Naive B cell (primary cell): ENCODE measurements around the gene NUDT2. TPM values are rescaled to one million over a fixed set of nuclear protein-coding genes. Genes with fewer than 3 reads are reported as not detected.
"Not testable (repeated sequence)": the region's sequence is repeated elsewhere in the genome, so short reads cannot be mapped to it uniquely, and the experiment has no call there.

ENCODE experiments used
- ATAC-seq, 2 donors: fragments of 150-1000 bp; cut with Tn5 transposase; 2 replicates each; pipeline ENCODE4 v1.10.0; 2021; ENCODE audit warnings: low read depth in 2 of 2, mild to moderate bottlenecking in 2 of 2, moderate library complexity in 2 of 2
- DNase-seq: peaks from one replicate; pipeline ENCODE4 v3.0.0; 2022
- H3K27ac Mint-ChIP-seq, 6 donors: one replicate each; pipeline ENCODE4 v1.8.0; 2020 to 2022; ENCODE audit warnings: mild to moderate bottlenecking in 6 of 6, mixed read lengths in 6 of 6, moderate library complexity in 5 of 6, inconsistent platforms in 2 of 6
- H3K27me3 Mint-ChIP-seq, 3 donors: one replicate each; pipeline ENCODE4 v1.8.0; 2021 to 2022; ENCODE audit warnings: mixed read lengths in 3 of 3, mild to moderate bottlenecking in 1 of 3
- H3K36me3 Mint-ChIP-seq, 2 donors: one replicate each; pipeline ENCODE4 v1.8.0; 2020 to 2022; ENCODE audit warnings: mixed read lengths in 2 of 2, inconsistent platforms in 1 of 2, mild to moderate bottlenecking in 1 of 2
- H3K4me1 Mint-ChIP-seq, 3 donors: one replicate each; pipeline ENCODE4 v1.8.0; 2020 to 2022; ENCODE audit warnings: mixed read lengths in 3 of 3, inconsistent platforms in 1 of 3, mild to moderate bottlenecking in 1 of 3, moderate library complexity in 1 of 3
- H3K4me3 Mint-ChIP-seq, 8 donors: one replicate each; pipeline ENCODE4 v1.8.0; 2020 to 2022; ENCODE audit warnings: mild to moderate bottlenecking in 8 of 8, mixed read lengths in 8 of 8, moderate library complexity in 8 of 8, inconsistent platforms in 2 of 8
- H3K9me3 Mint-ChIP-seq, 7 donors: one replicate each; pipeline ENCODE4 v1.8.0; 2020 to 2022; ENCODE audit warnings: mixed read lengths in 7 of 7, mild to moderate bottlenecking in 5 of 7, inconsistent platforms in 2 of 7, moderate library complexity in 1 of 7
- polyA plus RNA-seq, 6 donors: library from polyadenylated mRNA; unstranded; fragments of 300-500 nt; fragmentation: Illumina TruSeq; gene quantifications; one replicate each; pipeline ENCODE4 v1.2.3, GENCODE V29; 2021; ENCODE audit warnings: low read depth in 6 of 6

Gene NUDT2
- polyA plus RNA-seq, 6 donors from 2014 or later, result 8.6 to 37.0 (median 20.0) TPM

DNA sequence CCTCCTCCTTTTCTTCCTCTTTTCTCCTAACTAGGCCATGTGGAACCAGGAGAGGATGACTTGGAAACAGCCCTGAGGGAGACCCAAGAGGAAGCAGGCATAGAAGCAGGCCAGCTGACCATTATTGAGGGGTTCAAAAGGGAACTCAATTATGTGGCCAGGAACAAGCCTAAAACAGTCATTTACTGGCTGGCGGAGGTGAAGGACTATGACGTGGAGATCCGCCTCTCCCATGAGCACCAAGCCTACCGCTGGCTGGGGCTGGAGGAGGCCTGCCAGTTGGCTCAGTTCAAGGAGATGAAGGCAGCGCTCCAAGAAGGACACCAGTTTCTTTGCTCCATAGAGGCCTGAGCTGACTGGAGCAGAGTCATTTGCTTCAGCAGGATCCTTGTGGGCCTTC lies 13.7 kb downstream of the NUDT2 start:
- Mint-ChIP-seq H3K27me3 (no peaks in the 10 kb centered on the region), H3K27ac (no peak overlapping the region), H3K36me3 (peaks cover 8% of the 10 kb centered on the region in 2 donors), H3K4me3 (no peak overlapping the region), H3K4me1 (peaks cover 0 to 5% (median 0%) of the 10 kb centered on the region in 3 donors), H3K9me3 (no peaks in the 10 kb centered on the region)
- DNase-seq, result no peak
- ATAC-seq, result no peak

DNA sequence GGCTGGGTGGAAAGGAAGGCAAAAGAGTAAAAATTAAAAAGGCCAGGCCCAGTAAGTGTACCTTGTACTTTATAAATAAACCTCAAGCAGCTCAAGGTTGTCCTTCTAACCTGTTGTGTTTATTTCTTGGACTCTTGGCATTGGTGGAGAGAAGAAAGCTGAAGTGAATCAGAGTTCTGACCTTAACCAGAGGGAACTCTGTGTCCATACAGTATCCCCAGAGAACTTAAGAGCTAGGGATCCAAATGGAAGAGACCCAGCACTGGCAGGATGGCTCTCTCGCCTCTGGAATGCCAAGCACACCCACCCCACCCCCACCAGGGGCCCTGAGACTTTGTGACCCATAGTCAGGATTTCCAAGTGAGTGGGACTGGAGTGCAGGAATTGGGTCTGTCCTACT lies 14.2 kb downstream of the NUDT2 start:
- Mint-ChIP-seq H3K9me3 (no peaks in the 10 kb centered on the region), H3K4me3 (no peak overlapping the region), H3K27me3 (no peaks in the 10 kb centered on the region), H3K36me3 (peaks cover 8% of the 10 kb centered on the region in 2 donors), H3K4me1 (peaks cover 0 to 5% (median 0%) of the 10 kb centered on the region in 3 donors), H3K27ac (no peak overlapping the region)
- DNase-seq, result no peak
- no peak for ATAC-seq

DNA sequence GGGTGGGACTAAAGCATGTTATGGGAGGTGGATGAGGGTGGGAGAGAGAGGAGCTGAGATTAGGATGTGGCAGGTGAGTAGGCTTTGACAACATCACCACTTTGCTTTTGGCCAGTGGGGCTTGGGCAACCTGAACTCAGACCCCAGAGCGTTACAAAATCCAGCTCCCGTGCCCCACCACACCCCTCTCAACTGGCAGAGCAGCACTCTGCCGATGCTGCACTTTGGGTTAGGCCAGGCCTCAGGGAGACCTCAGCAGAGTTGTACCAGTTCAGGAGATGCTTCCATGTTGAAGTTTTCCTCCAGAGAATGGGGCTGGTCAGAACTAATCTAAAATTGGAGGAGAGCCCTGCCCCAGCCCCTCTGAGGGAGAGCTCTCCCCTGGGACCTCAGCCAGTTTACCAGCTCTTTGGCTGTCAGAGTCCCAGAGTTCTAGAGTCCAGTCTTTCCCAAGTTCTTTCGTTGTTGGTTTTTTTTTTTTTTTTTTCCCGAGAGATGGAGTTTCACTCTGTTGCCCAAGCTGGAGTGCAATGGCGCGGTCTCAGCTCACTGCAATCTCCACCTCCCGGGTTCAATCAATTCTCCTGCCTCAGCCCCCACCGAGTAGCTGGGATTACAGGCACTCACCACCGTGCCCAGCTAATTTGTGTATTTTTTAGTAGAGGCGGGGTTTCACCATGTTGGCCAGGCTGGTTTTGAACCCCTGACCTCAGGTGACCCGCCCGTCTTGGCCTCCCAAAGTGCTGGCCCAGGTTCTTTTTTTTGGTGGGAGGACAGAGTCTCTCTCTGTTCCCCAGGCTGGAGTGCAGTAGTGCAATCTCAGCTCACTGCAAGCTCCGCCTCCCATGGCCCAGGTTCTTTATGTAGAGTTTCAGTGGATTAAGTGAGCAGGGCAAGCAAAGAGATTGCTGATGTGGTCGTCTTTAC lies 17.8 kb downstream of the NUDT2 start:
- H3K4me1 Mint-ChIP-seq, result peaks cover 0 to 3% (median 0%) of the 10 kb centered on the region in 3 donors
- no peak overlapping the region for H3K4me3 Mint-ChIP-seq
- ATAC-seq (no peak), DNase-seq (no peak)
- peaks cover 7 to 19% of the 10 kb centered on the region in 2 donors for H3K36me3 Mint-ChIP-seq
- peak overlapping the region in 1 of 6 donors; percentile 44 for H3K27ac Mint-ChIP-seq
- H3K27me3 Mint-ChIP-seq, result no peaks in the 10 kb centered on the region
- H3K9me3 Mint-ChIP-seq, result no peaks in the 10 kb centered on the region

DNA sequence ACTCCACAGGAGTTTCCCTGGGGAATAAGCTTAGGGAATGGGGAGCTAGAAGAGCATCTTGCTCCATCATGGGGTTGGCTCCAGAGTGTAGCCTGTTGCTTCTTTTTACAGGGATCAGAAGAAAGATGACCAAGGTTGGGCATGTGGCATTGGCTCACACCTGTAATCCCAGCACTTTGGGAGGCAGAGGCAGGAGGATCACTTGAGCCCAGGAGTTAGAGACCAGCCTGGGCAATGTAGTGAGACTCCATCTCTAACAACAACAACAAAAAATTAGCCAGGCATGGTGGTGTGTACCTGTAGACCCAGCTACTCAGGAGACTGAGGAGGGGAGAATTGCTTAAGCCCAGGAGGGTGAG lies 18.4 kb downstream of the NUDT2 start:
- H3K4me1 Mint-ChIP-seq, result peaks cover 0 to 3% (median 0%) of the 10 kb centered on the region in 3 donors
- H3K27me3 Mint-ChIP-seq, result no peaks in the 10 kb centered on the region
- H3K9me3 Mint-ChIP-seq, result no peaks in the 10 kb centered on the region
- no peak for ATAC-seq
- H3K27ac Mint-ChIP-seq, result peak overlapping the region in 1 of 6 donors; percentile 44
- H3K4me3 Mint-ChIP-seq, result no peak overlapping the region
- peaks cover 7 to 19% of the 10 kb centered on the region in 2 donors for H3K36me3 Mint-ChIP-seq
- no peak for DNase-seq

DNA sequence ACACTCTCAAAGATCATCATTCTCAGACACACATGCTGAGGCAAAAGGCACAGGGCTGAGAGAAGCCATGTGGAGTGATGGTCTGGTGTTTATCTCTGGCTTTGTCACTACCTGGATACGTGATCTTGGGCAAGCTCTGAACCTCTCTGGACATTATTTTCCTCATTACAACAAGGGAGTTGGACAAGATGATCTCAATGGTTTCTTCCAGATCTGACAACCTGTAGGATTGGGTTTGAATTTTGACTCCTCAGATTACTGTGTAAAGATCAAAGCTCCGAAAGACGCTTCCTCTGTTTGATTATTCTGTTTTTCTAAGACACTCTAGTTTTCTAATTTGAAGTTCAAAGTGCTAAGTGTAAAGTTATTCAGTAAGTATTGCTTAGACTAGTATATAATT lies 20.0 kb downstream of the NUDT2 start:
- DNase-seq (no peak), ATAC-seq (no peak)
- peaks cover 0 to under 1% (median 0%) of the 10 kb centered on the region in 7 donors for H3K9me3 Mint-ChIP-seq
- no peak overlapping the region for H3K4me3 Mint-ChIP-seq
- no peaks in the 10 kb centered on the region for H3K27me3 Mint-ChIP-seq
- H3K4me1 Mint-ChIP-seq, result peaks cover 0 to 3% (median 0%) of the 10 kb centered on the region in 3 donors
- H3K27ac Mint-ChIP-seq, result no peak overlapping the region
- peaks cover 7 to 11% of the 10 kb centered on the region in 2 donors for H3K36me3 Mint-ChIP-seq

DNA sequence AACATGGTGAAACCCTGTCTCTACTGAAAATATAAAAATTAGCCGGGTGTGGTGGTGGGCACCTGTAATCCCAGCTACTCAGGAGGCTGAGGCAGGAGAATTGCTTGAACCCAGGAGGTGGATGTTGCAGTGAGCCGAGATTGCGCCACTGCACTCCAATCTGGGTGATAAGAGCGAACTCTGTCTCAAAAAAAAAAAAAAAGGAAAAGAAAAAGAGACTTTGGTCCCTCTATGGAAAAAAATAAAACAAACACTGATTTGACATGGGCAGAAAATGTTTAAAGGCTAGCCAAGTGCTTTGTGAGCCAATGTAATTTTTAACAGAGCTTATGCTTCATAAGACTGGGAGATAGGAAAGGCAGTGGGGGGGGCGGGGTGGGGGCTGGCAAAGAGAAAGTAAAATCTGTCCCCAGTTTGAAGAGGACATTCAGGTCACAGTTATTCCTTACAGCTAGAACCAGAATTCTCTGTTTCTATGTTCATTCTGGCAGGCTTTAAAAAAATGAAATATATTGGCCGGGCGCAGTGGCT lies 22.8 kb downstream of the NUDT2 start:
- not testable (repeated sequence) for DNase-seq, H3K27me3 Mint-ChIP-seq, H3K4me3 Mint-ChIP-seq, H3K27ac Mint-ChIP-seq, ATAC-seq, H3K4me1 Mint-ChIP-seq
- peaks cover 0 to 21% (median 10%) of the 10 kb centered on the region in 7 donors for H3K9me3 Mint-ChIP-seq
- peaks cover 13 to 17% of the 10 kb centered on the region in 2 donors for H3K36me3 Mint-ChIP-seq

DNA sequence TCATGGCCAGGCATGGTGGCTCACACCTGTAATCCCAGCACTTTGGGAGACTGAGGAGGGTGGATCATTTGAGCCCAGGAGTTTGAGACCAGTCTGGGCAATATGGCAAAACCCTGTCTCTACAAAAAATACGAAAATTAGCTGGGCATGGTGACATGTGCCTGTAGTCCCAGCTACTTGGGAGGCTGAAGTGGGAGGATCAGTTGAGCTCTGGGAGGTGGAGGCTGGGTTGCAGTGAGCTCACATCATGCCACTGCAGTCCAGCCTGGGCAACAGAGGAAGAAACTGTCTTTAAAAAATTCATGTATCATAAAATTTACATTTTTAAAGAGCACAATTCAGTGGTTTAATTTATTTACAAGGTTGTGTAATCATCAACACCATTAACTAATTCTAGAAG lies 23.6 kb downstream of the NUDT2 start:
- H3K4me3 Mint-ChIP-seq, DNase-seq, H3K27me3 Mint-ChIP-seq, H3K27ac Mint-ChIP-seq, ATAC-seq, H3K4me1 Mint-ChIP-seq: not testable (repeated sequence)
- H3K36me3 Mint-ChIP-seq, result peaks cover 20 to 21% of the 10 kb centered on the region in 2 donors
- peaks cover 5 to 29% (median 10%) of the 10 kb centered on the region in 7 donors for H3K9me3 Mint-ChIP-seq

DNA sequence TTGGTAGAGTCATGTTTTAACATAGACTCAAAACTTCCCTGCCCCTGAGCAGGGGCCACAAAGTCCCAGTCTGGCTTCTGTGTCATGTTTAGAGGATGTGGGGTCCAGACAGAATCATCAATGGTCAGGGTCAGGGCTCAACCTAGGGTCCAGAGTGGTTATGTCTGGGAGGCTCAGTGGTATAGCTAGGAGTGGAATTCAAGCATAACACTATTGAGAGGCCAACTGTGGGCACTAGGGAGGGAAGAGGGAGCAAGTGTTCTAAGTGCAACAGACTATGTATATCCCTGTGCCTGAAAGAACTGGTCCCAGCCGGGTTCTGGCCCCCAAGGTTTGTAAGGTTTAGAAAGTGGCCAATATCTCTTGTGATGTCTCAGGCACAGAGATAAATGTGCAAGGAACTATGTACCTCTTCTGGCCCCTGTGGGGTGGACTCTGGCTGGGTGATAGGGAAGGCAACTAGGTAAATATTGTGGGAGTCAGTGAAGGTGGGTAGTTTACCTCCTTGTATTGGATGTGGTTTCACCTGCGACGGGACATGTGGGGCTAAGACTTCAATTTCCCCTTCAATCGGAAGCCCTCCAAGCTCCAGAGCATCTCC lies 33.3 kb downstream of the NUDT2 start:
- no peaks in the 10 kb centered on the region for H3K27me3 Mint-ChIP-seq
- H3K9me3 Mint-ChIP-seq, result peaks cover 0 to 15% (median 3%) of the 10 kb centered on the region in 7 donors
- ATAC-seq (no peak), DNase-seq (no peak)
- no peak overlapping the region for H3K4me3 Mint-ChIP-seq
- peak overlapping the region in 1 of 6 donors; percentile 15 for H3K27ac Mint-ChIP-seq
- peaks cover 11 to 18% of the 10 kb centered on the region in 2 donors for H3K36me3 Mint-ChIP-seq
- H3K4me1 Mint-ChIP-seq, result no peaks in the 10 kb centered on the region

DNA sequence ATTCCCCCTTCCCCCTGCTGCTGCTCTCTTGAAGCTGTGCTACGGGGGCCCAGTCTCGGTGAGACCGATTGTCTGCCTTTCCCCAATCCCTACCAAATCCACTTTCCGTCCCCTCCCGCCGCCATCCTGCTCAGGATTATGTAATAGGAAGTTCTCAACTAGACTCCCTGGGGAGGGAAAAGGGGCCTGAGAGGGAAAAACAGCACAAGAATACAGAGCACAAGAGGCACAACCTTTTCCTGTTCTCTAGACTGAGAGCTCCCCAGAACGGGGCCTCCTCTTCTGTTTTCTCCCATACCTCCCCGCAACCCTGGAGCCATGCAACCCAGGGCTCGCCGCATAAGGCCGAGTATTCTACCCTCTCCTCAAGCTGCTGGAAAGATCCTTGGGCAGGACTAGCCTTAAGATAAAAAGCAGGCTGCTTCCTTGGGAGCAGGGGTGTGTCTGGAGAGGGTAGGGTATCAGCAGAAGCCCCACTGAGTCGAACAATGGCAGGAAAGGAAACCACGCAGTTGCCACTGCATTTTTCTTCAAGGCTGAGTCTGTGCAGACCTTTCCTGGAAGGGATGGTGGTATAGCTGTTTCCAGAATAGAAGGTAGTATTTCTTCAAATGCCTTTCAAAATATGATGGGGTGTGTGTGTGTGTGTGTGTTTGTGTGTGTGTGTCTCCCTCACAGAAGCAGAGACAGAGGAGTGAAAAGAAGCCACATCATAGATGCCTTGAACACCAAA lies 34.4 kb downstream of the NUDT2 start:
- no peak for DNase-seq
- H3K4me1 Mint-ChIP-seq, result no peaks in the 10 kb centered on the region

DNA sequence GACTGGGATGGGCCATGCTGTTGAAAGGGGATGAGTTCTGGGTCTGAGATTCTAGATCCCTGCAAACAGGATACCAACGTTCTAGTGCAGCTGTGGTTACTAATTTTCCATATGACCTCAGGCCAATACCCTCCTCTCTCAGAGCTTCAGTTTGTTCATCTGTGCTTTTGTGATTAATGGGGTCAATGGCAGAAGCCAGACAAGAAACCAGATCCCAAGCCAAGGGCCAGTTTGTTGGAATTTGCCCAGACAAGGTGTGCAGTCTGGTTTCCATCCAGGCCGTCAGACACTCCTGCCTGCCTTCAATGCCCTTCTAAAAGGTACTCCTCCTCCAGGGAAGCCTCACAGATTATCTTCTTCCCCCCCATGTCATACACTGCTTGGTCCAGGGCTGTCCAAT lies 35.9 kb downstream of the NUDT2 start:
- Mint-ChIP-seq H3K4me3 (no peak overlapping the region), H3K9me3 (peaks cover 0 to 9% (median 2%) of the 10 kb centered on the region in 7 donors), H3K36me3 (peaks cover 7 to 12% of the 10 kb centered on the region in 2 donors), H3K27me3 (no peaks in the 10 kb centered on the region), H3K27ac (no peak overlapping the region), H3K4me1 (no peaks in the 10 kb centered on the region)
- DNase-seq (no peak), ATAC-seq (no peak)

More for the DNA sequence above, 34.4 kb downstream of the NUDT2 start:
- Mint-ChIP-seq H3K9me3 (peaks cover 0 to 9% (median 2%) of the 10 kb centered on the region in 7 donors), H3K36me3 (peaks cover 7 to 12% of the 10 kb centered on the region in 2 donors), H3K27ac (no peak overlapping the region), H3K4me3 (no peak overlapping the region), H3K27me3 (no peaks in the 10 kb centered on the region)
- ATAC-seq, result no peak

DNA sequence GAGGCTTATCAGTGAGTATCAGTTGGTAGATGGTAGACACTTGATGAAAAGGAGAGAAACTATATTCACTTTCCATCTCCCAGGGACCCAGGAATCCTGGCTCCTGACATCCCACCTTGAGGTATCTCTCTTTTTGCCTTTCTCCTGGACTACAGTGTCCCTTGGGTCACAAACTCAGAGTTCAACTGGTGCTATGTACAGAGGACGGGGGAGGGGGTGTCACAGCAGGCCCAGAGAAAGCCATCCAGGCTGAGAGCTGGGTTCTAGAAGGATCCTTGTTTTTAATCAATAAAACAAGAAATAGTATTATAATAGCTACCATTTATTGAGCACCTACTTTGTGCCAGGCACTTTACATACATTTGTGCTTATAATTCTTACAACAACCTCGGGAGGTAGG lies 37.0 kb downstream of the NUDT2 start:
- peaks cover 0 to 2% (median 0%) of the 10 kb centered on the region in 3 donors for H3K4me1 Mint-ChIP-seq
- H3K27me3 Mint-ChIP-seq, result no peaks in the 10 kb centered on the region
- DNase-seq (no peak), ATAC-seq (no peak)
- H3K27ac Mint-ChIP-seq, result no peak overlapping the region
- peak overlapping the region in 1 of 8 donors; percentile 20 for H3K4me3 Mint-ChIP-seq
- H3K36me3 Mint-ChIP-seq, result peaks cover 7 to 12% of the 10 kb centered on the region in 2 donors
- H3K9me3 Mint-ChIP-seq, result peaks cover 0 to 9% (median 2%) of the 10 kb centered on the region in 7 donors

DNA sequence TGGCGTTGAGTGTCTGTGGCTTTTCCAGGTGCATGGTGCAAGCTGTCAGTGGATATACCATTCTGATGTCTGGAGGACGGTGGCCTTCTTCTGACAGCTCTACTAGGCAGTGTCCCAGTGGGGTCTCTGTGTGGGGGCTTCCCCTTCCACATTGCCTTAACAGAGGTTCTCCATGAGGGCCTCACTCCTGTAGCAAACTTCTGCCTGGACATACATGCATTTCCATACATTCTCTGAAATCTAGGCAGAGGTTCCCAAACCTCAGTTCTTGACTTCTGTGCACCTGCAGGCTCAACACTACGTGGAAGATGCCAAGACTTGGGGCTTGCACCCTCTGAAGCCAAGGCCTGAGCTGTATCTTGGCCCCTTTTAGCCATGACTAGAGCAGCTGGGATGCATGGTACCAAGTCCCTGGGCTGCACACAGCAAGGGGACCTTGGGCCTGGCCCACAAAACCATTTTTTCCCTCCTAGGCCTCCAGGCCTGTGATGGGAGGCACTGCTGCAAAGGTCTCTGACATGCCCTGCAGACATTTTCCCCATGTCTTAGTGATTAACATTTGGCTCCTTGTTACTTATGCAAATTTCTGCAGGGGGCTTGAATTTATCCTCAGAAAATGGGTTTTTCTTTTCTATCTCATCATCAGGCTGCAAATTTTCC lies 38.5 kb downstream of the NUDT2 start:
- not testable (repeated sequence) for H3K9me3 Mint-ChIP-seq, ATAC-seq, H3K27ac Mint-ChIP-seq

DNA sequence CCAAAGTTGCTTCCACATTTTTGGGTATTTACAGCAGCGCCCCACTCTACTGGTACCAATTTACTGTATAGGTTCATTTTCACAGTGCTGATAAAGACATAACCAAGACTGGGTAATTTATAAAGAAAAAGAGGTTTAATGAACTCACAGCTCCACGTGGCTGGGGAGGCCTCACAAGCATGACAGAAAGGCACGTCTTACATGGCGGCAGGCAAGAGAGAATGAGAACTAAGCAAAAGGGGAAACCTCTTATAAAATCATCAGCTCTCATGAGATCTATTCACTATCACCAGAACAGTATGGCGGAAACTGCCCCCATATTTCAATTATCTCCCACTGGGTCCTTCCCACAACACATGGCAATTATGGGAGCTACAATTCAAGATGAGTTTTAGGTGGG lies 39.4 kb downstream of the NUDT2 start:
- H3K27me3 Mint-ChIP-seq, result not testable (repeated sequence)

More for the DNA sequence above, 38.5 kb downstream of the NUDT2 start:
- H3K27me3 Mint-ChIP-seq, DNase-seq, H3K4me3 Mint-ChIP-seq, H3K4me1 Mint-ChIP-seq: not testable (repeated sequence)
- peaks cover 7 to 12% of the 10 kb centered on the region in 2 donors for H3K36me3 Mint-ChIP-seq

More for the DNA sequence above, 39.4 kb downstream of the NUDT2 start:
- not testable (repeated sequence) for H3K4me1 Mint-ChIP-seq, H3K4me3 Mint-ChIP-seq, DNase-seq, H3K27ac Mint-ChIP-seq, ATAC-seq, H3K9me3 Mint-ChIP-seq
- peaks cover 7 to 12% of the 10 kb centered on the region in 2 donors for H3K36me3 Mint-ChIP-seq
